Panc1 (cell line): ENCODE measurements around the gene SMC3. TPM values are rescaled to one million over a fixed set of nuclear protein-coding genes. Genes with fewer than 3 reads are reported as not detected.
"Not testable (repeated sequence)": the region's sequence is repeated elsewhere in the genome, so short reads cannot be mapped to it uniquely, and the experiment has no call there.

Source experiments
- ATAC-seq: fragments of 200-7000 bp; cut with Tn5 transposase; 2 replicates; pipeline ENCODE4 v1.9.1; 2020; ENCODE audit warnings: mild to moderate bottlenecking, moderate library complexity
- BruUV-seq: library from RNA; stranded (reverse); fragments of 400-500 nt; replicated peaks from 2 replicates; lab custom pipeline; 2021; lab: Mats Ljungman, UMichigan
- CTCF ChIA-PET: fragments of 300-600 bp; sonication (Branson Sonifier 250); formaldehyde crosslinking; loops from one replicate; lab custom pipeline; 2022; ENCODE audit warnings: antibody characterized with exemption; lab: Charles Lee
- POLR2A ChIA-PET: fragments of 300-600 bp; sonication (Branson Sonifier 250); formaldehyde crosslinking; loops from one replicate; lab custom pipeline; 2022; ENCODE audit warnings: antibody characterized with exemption; lab: Charles Lee
- DNase-seq: peaks from one replicate; pipeline ENCODE4 v3.0.0-alpha.2; 2010; ENCODE audit warnings: low read depth, low spot score
- H3K27ac ChIP-seq: 2 replicates; pipeline ENCODE4 v1.5.1; 2011; ENCODE audit warnings: mild to moderate bottlenecking, low read length, inconsistent platforms
- H3K27me3 ChIP-seq: fragments of 200-500 bp; sonication (Bioruptor generic); 2 replicates; pipeline ENCODE4 v1.6.0; 2014; ENCODE audit warnings: low read length, inconsistent platforms; ENCODE audit not compliant: control insufficient read depth, insufficient read depth
- H3K36me3 ChIP-seq: fragments of 200-500 bp; sonication (Bioruptor generic); 2 replicates; pipeline ENCODE4 v1.5.1; 2014; ENCODE audit warnings: inconsistent platforms, mild to moderate bottlenecking, low read length, moderate library complexity; ENCODE audit not compliant: control insufficient read depth, insufficient read depth
- H3K4me1 ChIP-seq: 2 replicates; pipeline ENCODE4 v1.5.1; 2011; ENCODE audit warnings: inconsistent platforms, mild to moderate bottlenecking, low read length, moderate library complexity; ENCODE audit not compliant: control insufficient read depth, insufficient read depth
- H3K4me3 ChIP-seq, 2 experiments: 2 replicates each; pipeline ENCODE4 v1.5.1; 2011 to 2012; ENCODE audit warnings: low read depth in 2 of 2, low read length in 2 of 2, mild to moderate bottlenecking in 2 of 2, inconsistent platforms in 1 of 2, moderate library complexity in 1 of 2
- H3K9me3 ChIP-seq: fragments of 200-500 bp; sonication (Bioruptor generic); 2 replicates; pipeline ENCODE4 v1.5.1; 2014; ENCODE audit warnings: low read depth, mild to moderate bottlenecking, inconsistent platforms, low read length, moderate library complexity; ENCODE audit not compliant: control insufficient read depth, insufficient read depth
- POLR2AphosphoS5 ChIP-seq: IDR thresholded peaks from 2 replicates; pipeline ENCODE4 v1.6.1; 2012; ENCODE audit warnings: mild to moderate bottlenecking, low read depth, low read length, moderate library complexity
- SIN3A ChIP-seq: IDR thresholded peaks from 2 replicates; pipeline ENCODE4 v1.6.1; 2012; ENCODE audit warnings: low read depth, mild to moderate bottlenecking, low read length, moderate library complexity, borderline replicate concordance; ENCODE audit not compliant: insufficient read depth
- TCF7L2 ChIP-seq: IDR thresholded peaks from 2 replicates; pipeline ENCODE4 v1.6.1; 2011; ENCODE audit warnings: mild to moderate bottlenecking, low read depth, low read length, inconsistent platforms
- in situ Hi-C: cut with HindIII; loops from 2 replicates; pipeline ENCODE4 v1.10.0; 2016; ENCODE audit warnings: low sequenced_read_pairs, low pct_unique_long_range_greater_than_20kb
- intact Hi-C: fragments of 100-400 bp; cut with micrococcal nuclease; formaldehyde crosslinking; loops from one replicate; pipeline ENCODE4 v1.10.0; 2022; ENCODE audit not compliant: unreplicated experiment
- total RNA-seq: library from RNA; stranded (reverse); gene quantifications from one replicate; pipeline ENCODE4 v1.2.1, GENCODE V29; 2021; ENCODE audit not compliant: unreplicated experiment
- TF ChIP-seq, protein P1 (sequence below): fragments of 450-650 bp; IDR thresholded peaks from 2 replicates; pipeline ENCODE4 v1.5.1; 2017; ENCODE audit warnings: mild to moderate bottlenecking
- TF ChIP-seq, protein P2 (sequence below), 2 experiments: IDR thresholded peaks; 2 replicates each; pipeline ENCODE4 v1.6.1; 2011 to 2012; ENCODE audit warnings: low read depth in 2 of 2, control low read depth in 1 of 2, low read length in 1 of 2, mild to moderate bottlenecking in 1 of 2, moderate library complexity in 1 of 2; ENCODE audit not compliant: insufficient read depth in 1 of 2

Gene SMC3
- total RNA-seq, 1 experiment from 2014 or later, result 71.2 TPM

DNA sequence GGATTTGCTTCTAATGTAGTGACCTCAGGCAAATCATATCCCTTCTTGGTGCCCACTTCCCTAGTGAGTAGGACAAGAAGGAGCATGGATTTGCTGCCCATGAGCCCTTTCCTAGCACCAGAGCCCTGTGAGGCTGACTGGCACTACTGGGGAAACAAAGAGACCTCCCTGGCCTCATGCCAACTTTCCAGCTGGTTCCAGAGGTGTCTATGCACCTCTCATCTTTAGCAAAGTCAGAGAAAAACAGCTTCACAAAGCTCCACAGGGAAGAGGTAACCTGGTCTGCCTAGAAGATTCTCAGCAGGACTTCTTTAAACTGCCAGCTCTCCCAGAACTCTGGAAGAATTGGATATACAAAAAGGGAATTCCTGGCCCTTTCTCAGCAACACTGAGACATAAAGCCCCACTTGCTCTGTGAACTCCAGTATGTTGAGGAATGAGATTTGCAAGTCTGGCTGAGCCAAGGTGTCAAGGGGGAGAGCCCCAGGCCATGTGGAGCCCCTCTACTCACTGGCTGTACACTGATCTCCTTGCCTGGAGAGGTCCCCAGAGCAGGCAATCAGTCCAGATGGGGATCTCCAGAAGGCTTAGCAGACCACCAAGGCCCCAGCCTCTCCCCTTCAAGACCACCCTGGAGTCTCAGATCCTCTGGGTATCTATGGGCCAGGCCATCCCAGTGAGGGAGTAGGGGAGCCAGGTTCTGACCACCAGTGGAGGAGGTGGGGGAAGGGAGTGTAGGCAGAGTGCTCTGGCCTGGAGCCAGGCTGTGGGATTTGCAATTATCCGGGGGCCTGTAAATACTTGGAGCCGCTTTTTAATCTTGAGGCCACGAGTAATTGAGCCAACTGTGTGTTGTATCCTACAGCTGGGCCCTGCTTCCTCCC is 52.3 kb downstream of the SMC3 start:
- in situ Hi-C loops (no loop called here), intact Hi-C loops (loop anchor here (10.0 kb wide), 1 partner anchor 115 kb away; no protein-coding TSS in a partner anchor)
- no peak overlapping the region for H3K27ac ChIP-seq
- CTCF ChIA-PET, result no interaction called here
- no peaks in the 10 kb centered on the region; the same call in 1 of the 2 replicates for H3K27me3 ChIP-seq
- DNase-seq, result no peak
- no peak for ATAC-seq
- BruUV-seq, result no TSS peak
- H3K4me1 ChIP-seq, result no peaks in the 10 kb centered on the region
- H3K36me3 ChIP-seq, result no peaks in the 10 kb centered on the region
- no peaks in the 10 kb centered on the region for H3K9me3 ChIP-seq
- POLR2A ChIA-PET, result no interaction called here
- TF ChIP-seq, protein P1, sequence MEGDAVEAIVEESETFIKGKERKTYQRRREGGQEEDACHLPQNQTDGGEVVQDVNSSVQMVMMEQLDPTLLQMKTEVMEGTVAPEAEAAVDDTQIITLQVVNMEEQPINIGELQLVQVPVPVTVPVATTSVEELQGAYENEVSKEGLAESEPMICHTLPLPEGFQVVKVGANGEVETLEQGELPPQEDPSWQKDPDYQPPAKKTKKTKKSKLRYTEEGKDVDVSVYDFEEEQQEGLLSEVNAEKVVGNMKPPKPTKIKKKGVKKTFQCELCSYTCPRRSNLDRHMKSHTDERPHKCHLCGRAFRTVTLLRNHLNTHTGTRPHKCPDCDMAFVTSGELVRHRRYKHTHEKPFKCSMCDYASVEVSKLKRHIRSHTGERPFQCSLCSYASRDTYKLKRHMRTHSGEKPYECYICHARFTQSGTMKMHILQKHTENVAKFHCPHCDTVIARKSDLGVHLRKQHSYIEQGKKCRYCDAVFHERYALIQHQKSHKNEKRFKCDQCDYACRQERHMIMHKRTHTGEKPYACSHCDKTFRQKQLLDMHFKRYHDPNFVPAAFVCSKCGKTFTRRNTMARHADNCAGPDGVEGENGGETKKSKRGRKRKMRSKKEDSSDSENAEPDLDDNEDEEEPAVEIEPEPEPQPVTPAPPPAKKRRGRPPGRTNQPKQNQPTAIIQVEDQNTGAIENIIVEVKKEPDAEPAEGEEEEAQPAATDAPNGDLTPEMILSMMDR, result no peak
- no peak overlapping the region for H3K4me3 ChIP-seq

DNA sequence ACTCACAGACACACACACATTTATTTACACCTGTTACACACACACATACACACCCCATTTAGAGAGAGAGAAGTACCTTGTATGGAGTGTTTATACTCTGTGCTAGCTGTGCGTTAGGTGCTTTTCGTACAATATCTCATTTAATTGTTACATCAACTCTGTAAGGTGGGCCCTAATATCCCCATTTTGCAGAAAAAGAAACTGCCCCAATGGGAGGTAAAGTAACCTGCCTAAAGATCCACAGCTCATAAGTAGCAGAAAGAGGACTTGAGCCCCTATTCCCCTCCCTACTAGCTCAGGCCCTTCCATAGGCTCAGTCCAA is 52.9 kb downstream of the SMC3 start:
- no peak for DNase-seq
- H3K4me1 ChIP-seq, result no peaks in the 10 kb centered on the region
- H3K4me3 ChIP-seq, result no peak overlapping the region
- intact Hi-C loops (no loop called here), in situ Hi-C loops (no loop called here)
- no peak for ATAC-seq
- ChIA-PET CTCF (no interaction called here), POLR2A (no interaction called here)
- H3K36me3 ChIP-seq, result no peaks in the 10 kb centered on the region
- no peaks in the 10 kb centered on the region; the same call in 1 of the 2 replicates for H3K27me3 ChIP-seq
- BruUV-seq, result no TSS peak
- no peaks in the 10 kb centered on the region for H3K9me3 ChIP-seq
- no peak overlapping the region for H3K27ac ChIP-seq
- TF ChIP-seq SIN3A, result no peak
- TF ChIP-seq POLR2AphosphoS5, result no peak
- TF ChIP-seq, protein P1, result no peak
- no peak for TF ChIP-seq TCF7L2
- TF ChIP-seq, protein P2, sequence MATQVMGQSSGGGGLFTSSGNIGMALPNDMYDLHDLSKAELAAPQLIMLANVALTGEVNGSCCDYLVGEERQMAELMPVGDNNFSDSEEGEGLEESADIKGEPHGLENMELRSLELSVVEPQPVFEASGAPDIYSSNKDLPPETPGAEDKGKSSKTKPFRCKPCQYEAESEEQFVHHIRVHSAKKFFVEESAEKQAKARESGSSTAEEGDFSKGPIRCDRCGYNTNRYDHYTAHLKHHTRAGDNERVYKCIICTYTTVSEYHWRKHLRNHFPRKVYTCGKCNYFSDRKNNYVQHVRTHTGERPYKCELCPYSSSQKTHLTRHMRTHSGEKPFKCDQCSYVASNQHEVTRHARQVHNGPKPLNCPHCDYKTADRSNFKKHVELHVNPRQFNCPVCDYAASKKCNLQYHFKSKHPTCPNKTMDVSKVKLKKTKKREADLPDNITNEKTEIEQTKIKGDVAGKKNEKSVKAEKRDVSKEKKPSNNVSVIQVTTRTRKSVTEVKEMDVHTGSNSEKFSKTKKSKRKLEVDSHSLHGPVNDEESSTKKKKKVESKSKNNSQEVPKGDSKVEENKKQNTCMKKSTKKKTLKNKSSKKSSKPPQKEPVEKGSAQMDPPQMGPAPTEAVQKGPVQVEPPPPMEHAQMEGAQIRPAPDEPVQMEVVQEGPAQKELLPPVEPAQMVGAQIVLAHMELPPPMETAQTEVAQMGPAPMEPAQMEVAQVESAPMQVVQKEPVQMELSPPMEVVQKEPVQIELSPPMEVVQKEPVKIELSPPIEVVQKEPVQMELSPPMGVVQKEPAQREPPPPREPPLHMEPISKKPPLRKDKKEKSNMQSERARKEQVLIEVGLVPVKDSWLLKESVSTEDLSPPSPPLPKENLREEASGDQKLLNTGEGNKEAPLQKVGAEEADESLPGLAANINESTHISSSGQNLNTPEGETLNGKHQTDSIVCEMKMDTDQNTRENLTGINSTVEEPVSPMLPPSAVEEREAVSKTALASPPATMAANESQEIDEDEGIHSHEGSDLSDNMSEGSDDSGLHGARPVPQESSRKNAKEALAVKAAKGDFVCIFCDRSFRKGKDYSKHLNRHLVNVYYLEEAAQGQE (IDR thresholded peaks at IDR 0.05; ENCODE audit: insufficient read depth in 1 of 2, low read depth in 2 of 2, low read length in 1 of 2), result no peak

DNA sequence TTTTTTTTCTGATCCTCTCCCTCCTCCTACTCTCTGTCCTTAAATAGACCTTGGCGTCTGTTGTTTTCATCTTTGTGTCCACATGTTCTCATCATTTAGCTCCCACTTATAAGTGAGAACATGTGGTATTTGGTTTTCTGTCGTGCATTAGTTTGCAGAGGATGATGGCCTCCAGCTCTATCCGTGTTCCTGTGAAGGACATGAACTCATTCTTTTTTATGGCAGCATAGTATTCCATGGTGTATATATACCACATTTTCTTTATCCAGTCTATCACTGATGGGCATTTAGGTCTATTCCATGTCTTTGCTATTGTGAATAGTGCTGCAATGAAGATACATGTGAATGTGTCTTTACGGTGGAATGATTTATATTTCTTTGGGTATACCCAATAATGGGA is 55.8 kb downstream of the SMC3 start:
- H3K27me3 ChIP-seq, in situ Hi-C loops, BruUV-seq, H3K9me3 ChIP-seq, H3K4me1 ChIP-seq, H3K36me3 ChIP-seq, intact Hi-C loops, DNase-seq, H3K4me3 ChIP-seq, H3K27ac ChIP-seq, ATAC-seq: not testable (repeated sequence)
- CTCF ChIA-PET, result interaction anchor here (1.8 kb wide), 1 partner anchor 49 kb away, joined by 4 read pairs; no protein-coding TSS in a partner anchor
- POLR2A ChIA-PET, result interaction anchor here (0.5 kb wide), 1 partner anchor 36 kb away, joined by 4 read pairs; no protein-coding TSS in a partner anchor
